OCI-M2 (cell line): Measurements from ENCODE around the gene TFDP2.
"Not testable (repeated sequence)": the region's sequence is repeated elsewhere in the genome, so short reads cannot be mapped to it uniquely, and the experiment has no call there.

Source experiments
- DNase-seq: peaks from one replicate; lab custom pipeline; 2025; ENCODE audit not compliant: unreplicated experiment; lab: John Stamatoyannopoulos, UW

Gene TFDP2

DNA sequence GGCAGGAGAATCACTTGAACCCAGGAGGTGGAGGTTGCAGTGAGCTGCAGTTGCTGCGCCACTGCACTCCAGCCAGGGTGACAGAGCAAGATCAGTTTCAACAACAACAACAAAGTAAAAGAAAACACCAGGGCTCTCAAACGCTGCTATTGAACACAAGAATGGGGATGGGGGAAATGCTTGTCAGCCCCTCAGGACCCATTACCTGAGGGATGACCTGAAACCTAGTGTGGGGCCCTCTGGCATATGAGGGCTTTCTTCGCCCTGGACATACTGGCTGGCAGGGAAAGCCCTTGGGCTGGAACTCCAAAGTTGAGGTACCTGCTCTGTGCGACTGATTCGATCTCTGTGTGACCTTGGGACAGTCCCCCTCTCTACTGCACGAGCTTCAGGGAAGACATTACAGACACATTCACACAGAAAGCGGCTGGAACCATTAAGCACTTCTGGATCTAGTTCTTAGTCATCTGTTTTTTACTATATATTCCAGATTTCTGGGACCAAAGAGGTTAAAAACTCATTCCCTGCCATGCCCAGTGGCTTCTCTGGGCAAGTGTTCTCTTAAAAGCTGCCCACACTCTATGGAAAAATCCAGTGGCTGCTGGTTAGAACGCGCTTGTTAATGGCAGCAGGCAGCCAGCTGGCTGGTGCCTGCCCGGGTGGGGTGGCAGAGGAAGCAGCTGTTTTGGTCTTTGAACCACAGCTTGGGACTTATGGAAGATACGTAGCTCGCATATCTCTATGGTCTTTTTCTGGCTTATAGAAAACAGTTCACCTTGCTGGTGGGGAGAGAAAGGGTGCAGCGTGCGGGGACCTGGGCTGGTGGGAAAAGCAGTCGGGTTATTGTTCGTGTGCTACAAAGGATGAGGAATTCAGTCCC, 215.7 kb downstream of the TFDP2 start:
- no peak for DNase-seq

DNA sequence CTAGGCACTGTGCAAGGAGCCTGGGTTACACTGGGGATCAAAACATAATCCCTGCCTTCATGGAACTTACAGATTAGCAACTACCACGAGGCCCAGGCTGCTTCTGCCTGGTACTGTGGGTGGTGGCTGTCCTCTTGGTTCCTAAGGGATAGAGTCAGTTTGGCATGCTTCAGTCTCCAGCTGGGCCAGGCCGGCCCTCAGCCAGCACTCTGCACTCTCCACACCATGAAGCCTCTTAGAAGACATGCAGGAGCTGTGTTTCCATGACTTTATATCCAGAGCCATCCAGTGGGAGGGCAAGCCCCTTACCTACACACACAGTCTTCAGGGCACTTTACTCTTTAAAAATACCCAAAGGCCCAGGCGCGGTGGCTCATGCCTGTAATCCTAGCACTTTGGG, 218.5 kb downstream of the TFDP2 start:
- DNase-seq = no peak

DNA sequence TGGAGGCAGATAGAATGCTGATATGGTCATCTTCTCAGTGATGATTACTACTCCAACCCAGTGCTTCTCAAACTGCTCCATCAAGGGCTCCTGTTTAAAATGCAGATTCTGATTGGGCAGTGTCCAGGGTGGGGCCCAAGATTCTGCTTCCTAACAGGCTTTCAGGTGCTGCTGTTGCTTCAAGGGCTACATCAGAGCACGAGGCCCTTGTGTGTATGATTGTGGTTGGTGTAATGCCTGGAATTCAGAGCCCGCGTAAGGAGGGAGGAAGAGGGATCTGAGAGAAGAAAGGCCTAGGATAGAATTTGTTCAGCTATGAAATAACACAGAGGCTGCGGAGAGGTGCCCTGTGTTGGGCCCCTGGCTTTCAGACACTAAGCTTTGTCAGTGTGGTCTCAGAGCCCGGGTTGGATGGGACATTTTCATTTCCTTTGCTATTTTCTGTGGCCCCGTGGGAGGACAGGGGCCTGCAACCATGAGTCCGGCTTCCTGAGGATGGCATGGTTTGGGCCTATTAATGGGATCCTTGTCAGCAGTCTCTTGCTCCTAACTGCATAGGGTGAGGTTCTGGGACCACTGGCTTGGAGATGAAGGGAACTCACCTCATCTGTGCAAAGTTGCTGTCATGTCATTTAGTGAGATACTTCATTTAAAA, 219.9 kb downstream of the TFDP2 start:
- DNase-seq = no peak

DNA sequence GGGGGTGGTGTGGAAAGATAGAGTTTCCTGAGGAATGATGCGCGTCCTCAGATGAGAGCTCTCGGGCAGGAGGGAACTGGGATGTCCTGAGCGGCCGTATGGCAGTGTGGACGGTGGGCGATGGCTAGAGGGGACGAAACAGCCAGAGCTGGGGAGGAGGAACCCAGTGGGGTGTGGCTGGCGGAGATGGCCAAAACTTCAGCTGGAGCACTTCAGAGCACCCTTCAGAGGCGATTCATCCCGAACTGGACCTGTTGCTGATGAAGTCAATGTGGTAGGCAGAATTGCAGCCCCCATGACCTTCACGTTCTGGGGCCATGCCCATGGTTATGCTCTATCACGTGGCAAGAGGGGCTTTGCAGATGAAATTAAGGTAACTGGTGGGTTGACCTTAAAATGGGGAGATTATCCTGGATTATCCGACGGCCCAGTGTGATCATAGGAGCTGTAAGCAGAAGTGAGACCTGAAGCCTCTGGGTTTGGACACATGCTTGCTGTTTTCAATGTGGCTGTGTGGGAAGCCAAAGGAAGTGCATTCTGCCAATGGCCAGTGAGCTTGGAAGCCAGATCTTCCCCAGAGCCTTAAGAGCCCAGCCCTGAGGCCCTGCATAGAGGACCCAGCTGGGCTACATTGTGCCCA, 220.6 kb downstream of the TFDP2 start:
- no peak for DNase-seq

DNA sequence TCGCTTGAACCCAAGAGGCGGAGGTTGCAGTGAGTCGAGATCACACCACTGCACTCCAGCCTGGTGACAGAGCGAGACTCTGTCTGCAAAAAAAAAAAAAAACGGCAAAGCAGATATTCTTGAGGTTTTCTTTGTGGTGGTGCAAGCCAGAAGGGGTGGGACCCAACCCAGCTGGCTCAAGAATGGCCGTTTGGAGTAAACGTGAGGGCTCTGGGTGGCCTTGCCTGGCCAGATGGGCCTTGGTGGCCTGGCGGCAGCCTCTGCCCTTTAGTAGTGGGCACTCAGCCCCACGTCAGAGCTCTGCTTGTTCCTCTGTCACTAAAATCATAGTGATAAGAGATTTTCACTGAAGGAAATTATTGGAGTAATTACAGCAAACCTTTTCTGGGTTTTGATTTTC, 222.4 kb downstream of the TFDP2 start:
- DNase-seq = no peak

DNA sequence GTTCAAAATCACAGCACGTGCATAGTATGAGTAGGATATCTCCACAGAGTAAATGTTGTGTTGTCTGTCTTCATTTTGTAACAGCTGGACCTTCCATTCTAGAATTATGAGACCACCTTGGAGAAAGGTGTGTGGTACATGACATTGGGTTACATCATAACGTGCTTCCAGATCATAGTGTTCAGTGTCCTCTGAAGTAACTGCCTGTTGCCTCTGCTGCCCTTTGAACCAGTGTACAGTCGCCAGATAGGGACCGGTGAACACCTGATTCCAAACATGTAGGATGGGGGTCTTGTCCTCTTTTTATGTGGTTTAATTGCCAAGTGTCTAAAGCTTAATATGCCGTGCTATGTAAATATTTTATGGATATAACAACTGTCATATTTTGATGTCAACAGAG, 223.7 kb downstream of the TFDP2 start:
- DNase-seq = not testable (repeated sequence)

DNA sequence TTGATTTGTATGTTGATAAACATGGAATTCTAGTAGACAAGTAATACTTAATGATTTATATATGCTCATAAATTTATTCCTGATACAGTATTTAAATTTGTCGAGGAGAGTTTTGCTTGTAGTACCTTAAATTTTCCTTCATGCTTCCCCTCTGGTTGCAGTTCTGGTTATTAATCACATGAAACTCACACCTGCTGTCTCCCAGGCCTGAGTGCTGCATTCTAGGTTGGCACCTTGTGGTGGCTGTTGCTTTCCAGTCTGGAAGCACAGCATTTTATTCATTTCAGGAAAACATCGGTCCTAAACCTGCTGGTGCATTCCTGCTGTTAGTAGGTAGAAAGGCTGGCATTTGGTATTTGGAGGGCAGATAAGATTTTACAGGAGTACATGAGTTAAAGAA, 228.0 kb downstream of the TFDP2 start:
- no peak for DNase-seq

DNA sequence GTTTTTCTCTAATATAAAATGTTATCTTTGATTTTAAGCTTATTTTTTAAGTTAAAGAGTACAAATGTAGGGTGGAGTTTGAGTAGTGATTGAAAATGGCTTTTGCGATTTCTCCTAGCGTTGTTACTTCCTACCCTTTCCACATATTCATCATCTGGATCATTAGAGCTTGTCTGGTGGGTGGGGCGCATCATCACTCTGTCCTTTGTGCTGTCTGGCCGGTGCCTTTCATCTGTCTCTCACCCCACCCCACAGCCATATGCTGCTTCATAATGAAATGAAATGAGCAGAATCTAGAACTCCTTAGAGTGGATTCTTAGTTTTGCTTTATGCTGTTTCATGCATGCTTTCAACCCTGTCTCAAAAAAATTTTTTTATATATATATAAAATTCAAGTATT, 228.6 kb downstream of the TFDP2 start:
- DNase-seq = no peak

DNA sequence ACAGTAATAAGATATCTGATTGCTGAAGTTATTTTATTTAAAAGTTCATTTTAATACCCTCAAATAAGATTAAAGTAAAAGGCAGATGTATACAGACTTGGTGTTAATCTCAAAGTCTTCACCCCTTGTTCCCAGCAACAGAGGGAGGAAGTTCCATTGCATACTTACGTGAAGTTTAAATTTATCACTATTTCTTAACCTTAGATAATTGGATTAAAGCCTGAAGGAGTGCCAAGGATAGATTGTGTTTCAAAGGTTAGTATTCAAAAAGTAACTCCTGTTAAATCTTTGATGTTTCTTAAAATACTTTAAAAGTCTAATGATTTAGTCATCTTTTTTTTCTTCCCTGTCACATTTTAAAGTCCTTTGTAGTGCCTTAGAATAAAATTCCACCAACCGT, 233.6 kb downstream of the TFDP2 start:
- DNase-seq = no peak

DNA sequence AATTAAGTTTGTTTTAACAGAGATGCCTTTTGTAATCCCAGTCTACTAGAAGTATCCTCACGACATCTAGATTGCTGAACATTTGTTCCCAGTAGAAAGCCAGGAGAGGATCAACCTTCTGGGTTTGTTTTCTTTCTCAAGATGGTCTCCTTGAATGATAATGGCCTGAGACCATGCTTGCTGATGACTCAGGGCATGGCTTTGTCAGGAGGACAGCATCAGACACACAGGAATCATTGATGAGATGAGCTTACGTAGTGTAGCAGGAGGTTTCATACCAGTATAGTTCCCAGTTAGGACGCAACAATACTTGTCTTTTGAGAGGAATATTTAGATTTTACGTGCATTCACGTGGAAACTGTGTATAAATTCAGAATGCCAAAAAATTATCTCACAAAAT, 234.3 kb downstream of the TFDP2 start:
- no peak for DNase-seq

DNA sequence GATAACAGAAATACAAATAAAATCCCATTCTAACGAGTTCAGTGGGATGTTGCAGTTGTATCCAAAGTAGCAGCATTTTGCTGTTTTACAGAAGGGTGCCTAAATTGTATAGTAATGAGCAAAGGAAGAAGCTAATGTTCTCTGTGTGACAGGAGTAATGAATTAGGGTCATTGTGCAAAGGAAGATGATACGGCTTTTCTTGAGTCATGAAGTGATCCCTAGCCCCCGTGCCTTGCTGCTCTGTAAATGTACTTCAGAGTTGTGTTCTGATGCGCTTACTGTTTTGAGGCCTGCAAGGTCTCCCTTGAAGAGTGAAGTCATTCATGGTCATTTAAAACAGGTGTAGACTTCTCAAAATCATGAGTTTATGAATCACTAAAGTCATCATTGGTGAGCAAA, 235.0 kb downstream of the TFDP2 start:
- DNase-seq = no peak

DNA sequence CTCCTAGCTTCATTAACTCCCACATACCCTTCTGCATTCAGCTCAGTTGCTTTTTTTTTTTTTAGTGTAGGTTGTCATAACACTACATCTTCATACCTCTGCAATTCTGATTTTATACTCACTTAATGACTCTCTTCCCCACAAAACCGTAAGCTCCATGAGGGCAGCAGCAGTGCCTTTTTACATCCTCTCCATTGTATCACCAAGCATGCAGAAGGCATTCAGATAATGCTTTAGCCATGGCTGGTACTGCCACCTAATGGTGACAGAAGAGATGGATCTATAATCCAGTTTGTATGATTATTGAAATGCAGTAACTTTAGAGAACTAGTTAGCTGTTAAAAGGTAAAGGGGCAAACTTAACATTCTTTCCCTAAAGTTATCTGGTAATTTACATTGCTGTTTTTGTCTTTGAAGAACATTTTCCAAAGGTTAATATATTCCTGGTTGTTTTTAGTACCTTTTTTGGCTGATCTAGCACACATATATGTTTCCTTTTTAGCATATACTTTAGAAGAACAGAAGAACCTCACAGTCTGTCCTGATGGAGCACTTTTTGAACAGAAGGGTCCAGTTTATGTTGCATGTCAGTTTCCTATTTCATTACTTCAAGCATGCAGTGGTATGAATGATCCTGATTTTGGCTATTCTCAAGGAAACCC, 236.1 kb downstream of the TFDP2 start:
- DNase-seq = no peak

DNA sequence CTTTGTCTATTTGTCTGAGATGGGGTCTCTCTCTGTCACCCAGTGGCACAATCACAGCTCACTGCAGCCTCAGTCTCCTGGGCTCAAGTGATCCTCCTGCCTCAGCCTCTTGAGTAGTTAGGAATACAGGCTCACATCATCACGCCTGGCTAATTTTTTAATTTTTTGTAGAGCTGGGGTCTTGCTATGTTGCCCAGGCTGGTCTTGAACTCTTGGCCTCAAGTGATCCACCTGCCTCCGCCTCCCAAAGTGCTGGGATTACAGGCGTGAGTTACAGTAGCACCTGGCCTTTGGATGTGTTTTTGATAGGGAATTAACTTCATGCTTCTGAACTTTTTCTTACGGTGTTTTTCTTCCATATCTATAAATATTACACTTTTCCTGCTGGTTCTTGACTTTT, 239.4 kb downstream of the TFDP2 start:
- DNase-seq = not testable (repeated sequence)

DNA sequence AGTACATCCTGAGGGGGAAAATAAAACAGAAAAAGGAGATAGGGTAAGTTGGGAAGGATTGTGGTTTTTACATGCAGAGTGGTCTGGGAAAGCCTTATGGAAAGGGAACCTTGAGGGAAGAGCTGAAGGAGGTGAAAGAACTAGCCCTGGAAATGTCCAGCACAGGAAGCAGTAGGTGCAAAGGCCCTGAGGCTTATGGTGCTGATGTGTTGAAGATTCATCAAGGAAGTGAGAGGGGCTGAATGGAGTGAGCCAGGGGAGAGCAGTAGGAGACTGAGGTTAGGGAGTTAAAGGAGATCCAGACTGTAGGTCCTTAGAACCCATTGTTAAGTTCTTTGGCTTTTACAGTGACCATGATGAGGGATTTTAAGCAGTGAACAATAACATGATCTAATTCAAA, 239.9 kb downstream of the TFDP2 start:
- DNase-seq = no peak

DNA sequence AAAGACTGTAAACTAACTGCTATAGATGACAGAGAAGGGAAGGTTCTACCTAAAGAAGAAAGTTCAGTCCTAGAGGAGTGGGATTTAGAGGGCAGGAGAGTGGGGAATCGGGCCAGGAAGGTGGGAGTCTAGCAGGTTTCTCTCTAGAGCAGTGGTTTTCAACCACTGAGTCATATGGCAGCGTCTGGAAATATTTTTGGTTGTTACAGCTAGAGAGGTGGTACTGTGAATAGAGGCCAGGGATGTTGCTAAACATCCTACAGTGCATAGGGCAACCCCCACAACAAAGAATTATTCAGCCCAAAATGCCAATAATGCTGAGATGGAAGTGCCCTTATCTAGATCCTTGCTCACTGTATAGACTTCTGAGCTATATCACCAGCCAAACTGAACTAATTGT, 244.2 kb downstream of the TFDP2 start:
- DNase-seq = no peak

DNA sequence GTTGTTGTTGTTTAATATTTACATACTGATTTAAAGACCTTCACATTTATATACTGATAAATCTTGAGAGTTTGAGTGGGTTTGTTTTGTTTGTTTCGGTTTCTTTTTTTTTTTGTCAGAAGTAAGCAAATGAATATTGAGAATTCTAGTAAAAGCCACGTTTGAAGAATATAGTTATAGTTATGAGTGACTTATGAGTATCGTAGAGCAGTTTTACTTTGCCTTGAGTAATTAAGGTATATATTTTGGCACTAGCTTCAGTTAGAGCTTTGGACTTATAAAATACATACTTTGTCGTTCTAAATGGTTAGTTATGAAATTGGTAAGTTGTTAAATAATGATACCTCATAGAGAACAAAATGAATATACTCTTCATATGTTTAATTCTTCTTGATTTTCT, 245.1 kb downstream of the TFDP2 start:
- no peak for DNase-seq

DNA sequence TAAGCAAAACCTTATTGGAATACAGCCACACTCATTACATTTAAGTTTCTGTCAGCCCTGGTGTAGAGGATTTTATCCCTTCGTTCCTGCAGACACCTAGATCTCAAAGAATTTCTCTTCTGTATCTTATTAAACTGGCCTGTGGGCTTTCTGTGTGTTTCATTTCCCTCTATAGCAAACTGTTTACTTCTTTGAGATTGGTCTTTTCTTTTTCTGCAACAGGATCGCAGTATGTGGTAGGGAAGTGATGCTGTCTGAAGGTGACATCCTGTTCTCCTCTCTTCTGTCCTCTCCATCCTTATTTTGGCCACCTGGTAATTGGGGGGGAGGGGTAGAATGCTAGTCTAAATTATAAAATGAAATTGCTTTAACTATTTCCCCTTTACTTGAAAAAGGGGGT, 247.4 kb downstream of the TFDP2 start:
- DNase-seq = no peak

DNA sequence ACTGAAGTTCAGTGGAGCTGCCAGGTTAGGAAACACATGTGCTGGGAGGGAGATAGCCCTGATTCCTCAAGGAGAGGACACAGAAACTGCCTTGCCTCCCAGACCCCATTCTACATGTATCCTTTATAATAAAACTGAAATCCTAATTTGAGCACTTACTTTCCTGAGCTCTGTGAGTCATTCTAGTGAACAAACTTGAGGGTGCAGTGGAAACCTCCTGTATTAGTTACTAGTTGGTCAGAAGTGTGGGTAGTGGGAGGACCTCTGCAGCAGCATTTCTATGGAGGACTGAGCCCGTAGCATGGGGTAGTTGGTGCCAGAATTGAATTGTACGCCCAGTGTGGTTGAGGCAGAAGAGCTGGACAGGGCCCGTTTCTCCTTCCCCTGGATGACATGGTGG, 249.0 kb downstream of the TFDP2 start:
- DNase-seq = no peak

DNA sequence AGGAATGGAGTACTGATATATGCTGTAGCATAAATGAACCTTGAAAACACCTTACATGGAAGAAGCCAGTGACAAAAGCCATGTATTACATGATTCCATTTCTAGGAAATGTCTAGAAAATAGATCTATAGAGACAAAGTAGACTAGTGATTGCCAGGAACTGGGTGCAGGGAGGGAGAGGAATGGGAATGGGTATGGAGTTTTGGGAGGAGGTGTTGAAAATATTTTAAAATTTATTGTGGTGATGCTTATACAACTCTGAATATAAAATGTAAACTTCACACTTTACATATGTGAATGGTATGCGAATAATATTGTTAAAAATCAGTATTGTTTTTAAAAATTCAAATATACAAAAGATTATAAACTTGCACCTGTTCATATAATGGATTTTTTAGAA, 250.4 kb downstream of the TFDP2 start:
- no peak for DNase-seq

DNA sequence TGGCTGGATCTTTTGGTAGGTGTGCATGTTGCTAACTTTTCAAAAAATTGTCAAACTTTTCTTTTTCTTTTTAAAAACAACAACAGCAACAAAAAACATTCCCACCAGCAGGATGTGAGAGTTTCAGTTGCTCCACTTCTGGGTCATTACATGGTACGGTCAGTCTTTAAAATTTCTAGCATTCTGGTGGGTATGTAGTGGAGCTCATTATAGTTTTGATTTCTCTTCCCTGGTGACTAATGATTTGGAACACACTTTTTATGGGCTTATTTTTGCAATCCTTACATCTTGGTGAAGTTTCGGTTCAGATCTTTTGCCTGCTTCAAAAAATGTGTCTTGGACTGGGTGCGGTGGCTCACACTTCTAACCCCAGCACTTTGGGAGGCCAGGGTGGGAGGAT, 253.6 kb downstream of the TFDP2 start:
- DNase-seq = no peak

DNA sequence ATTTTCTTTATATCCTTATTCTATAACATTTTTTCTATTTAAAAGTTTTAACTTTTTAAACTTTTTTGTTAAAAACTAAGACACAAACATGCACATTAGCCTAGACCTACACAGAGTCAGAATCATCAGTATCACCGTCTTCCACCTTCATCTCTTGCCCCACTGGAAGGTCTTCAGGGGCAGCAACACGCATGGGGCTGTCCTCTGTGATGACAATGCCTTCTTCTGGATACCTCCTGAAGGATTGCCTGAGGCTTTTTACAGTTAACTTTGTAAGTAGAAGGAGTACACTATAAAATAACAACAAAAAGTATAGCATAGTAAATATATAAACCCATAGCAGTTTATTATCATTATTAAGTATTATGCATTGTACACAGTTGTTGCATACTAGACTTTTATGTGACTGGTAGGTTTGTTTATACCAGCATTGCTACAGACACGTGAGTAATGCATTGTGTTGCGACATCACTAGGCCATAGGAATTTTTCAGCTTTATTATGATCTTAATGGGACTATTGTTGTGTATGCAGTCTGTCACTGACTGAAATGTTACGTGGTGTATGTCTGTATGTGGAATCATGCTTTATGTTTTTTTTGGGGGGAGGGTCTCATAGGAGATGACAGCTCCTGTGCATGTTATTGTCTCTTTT, 254.7 kb downstream of the TFDP2 start:
- DNase-seq = no peak
